Naive thymus-derived CD4-positive, alpha-beta T cell (primary cell): Measurements from ENCODE around the gene SLC6A12. TPM values are rescaled to one million over a fixed set of nuclear protein-coding genes. Genes with fewer than 3 reads are reported as not detected.

Source experiments
- polyA plus RNA-seq, 2 donors: library from polyadenylated mRNA; unstranded; fragments of 300-500 nt; fragmentation: Illumina TruSeq; gene quantifications; one replicate each; pipeline ENCODE4 v1.2.3, GENCODE V29; 2021
- total RNA-seq, 6 experiments: library from RNA in 5 of 6; stranded (reverse) in 5 of 6; gene quantifications; 1 replicate in 5 of 6; 2 replicates in 1 of 6; pipeline ENCODE4 v1.2.3 and lab custom pipeline; 2021 to 2026

Gene SLC6A12
- total and polyA plus RNA-seq, 7 experiments from 2014 or later: 0.30 to 4.2 TPM; not detected in 5

Other genes starting within 250 kb of the SLC6A12 start
- gene IQSEC3, start 147.4 kb downstream of the SLC6A12 start, total RNA-seq: 1 to 10 TPM in 4 of 5 experiments, under 1 TPM in 1; 0.36 to 5.5 (median 2.0) TPM
- gene IQSEC3, start 147.4 kb downstream of the SLC6A12 start, polyA plus RNA-seq: under 1 TPM in 1 of 2 donors, not detected in 1; 0.97 TPM
- 1 to 10 TPM in 1 of 5 experiments, under 1 TPM in 3, not detected in 1; 0.61 to 1.5 (median 0.74) TPM for gene SLC6A13, start 48.7 kb upstream of the SLC6A12 start, total RNA-seq
- not detected for gene SLC6A13, start 48.7 kb upstream of the SLC6A12 start, polyA plus RNA-seq
- gene KDM5A, start 175.2 kb upstream of the SLC6A12 start, total RNA-seq: 100 to 1,000 TPM; 110 to 138 (median 124) TPM
- 10 to 100 TPM; 55.7 to 74.1 TPM for gene KDM5A, start 175.2 kb upstream of the SLC6A12 start, polyA plus RNA-seq
- gene CCDC77, start 187.5 kb upstream of the SLC6A12 start, total RNA-seq: 10 to 100 TPM in 4 of 5 experiments, 1 to 10 TPM in 1; 9.7 to 15.6 (median 12.7) TPM
- 1 to 10 TPM; 4.6 to 7.0 TPM for gene CCDC77, start 187.5 kb upstream of the SLC6A12 start, polyA plus RNA-seq
- gene B4GALNT3, start 245.8 kb upstream of the SLC6A12 start, total RNA-seq: 10 to 100 TPM in 1 of 5 experiments, 1 to 10 TPM in 3, under 1 TPM in 1; 0.49 to 12.2 (median 1.3) TPM
- gene B4GALNT3, start 245.8 kb upstream of the SLC6A12 start, polyA plus RNA-seq: 1 to 10 TPM in 1 of 2 donors, under 1 TPM in 1; 0.21 to 1.6 TPM